Naive thymus-derived CD4-positive, alpha-beta T cell (primary cell): ENCODE data around the gene KCNH8. TPM values are rescaled to one million over a fixed set of nuclear protein-coding genes. Genes with fewer than 3 reads are reported as not detected.

Experiments
- ATAC-seq: fragments of 150-1000 bp; cut with Tn5 transposase; 2 replicates; pipeline ENCODE4 v1.10.0; 2021; ENCODE audit warnings: mild to moderate bottlenecking, moderate library complexity
- CTCF ChIA-PET: fragments of 350-600 bp; sonication (Branson Sonifier 250); formaldehyde crosslinking; loops from one replicate; lab custom pipeline; 2021; ENCODE audit warnings: antibody characterized with exemption; lab: Charles Lee
- POLR2A ChIA-PET: fragments of 350-600 bp; sonication (Branson Sonifier 250); formaldehyde crosslinking; loops from one replicate; lab custom pipeline; 2021; ENCODE audit warnings: antibody characterized with exemption, inconsistent platforms; lab: Charles Lee
- DNase-seq, 9 donors: peaks; one replicate each; pipeline versions ENCODE4 v3.0.0 to v3.0.0-alpha.2; 2020 to 2022; ENCODE audit warnings: mixed read lengths in 1 of 9
- H3K27ac ChIP-seq: one replicate; pipeline ENCODE4 v1.7.0; 2013; ENCODE audit warnings: mild to moderate bottlenecking, low read depth, low read length, moderate library complexity
- H3K27me3 ChIP-seq, 2 donors: one replicate each; pipeline ENCODE4 v1.7.0; 2013; ENCODE audit warnings: low read length in 2 of 2, mild to moderate bottlenecking in 2 of 2, moderate library complexity in 2 of 2; ENCODE audit not compliant: control insufficient read depth in 2 of 2, insufficient read depth in 2 of 2
- H3K36me3 ChIP-seq, 3 experiments: 1 replicate in 2 of 3; 2 replicates in 1 of 3; pipeline ENCODE4 v1.7.0; 2013; ENCODE audit warnings: low read length in 3 of 3, mild to moderate bottlenecking in 3 of 3, moderate library complexity in 1 of 3; ENCODE audit not compliant: insufficient read depth in 3 of 3, control insufficient read depth in 2 of 3
- H3K4me1 ChIP-seq, 2 donors: one replicate each; pipeline ENCODE4 v1.7.0; 2013; ENCODE audit warnings: low read length in 2 of 2, mild to moderate bottlenecking in 2 of 2, moderate library complexity in 1 of 2; ENCODE audit not compliant: control insufficient read depth in 2 of 2, insufficient read depth in 2 of 2
- H3K4me3 ChIP-seq: 2 replicates; pipeline ENCODE4 v1.7.0; 2013; ENCODE audit warnings: mild to moderate bottlenecking, low read length
- H3K9me3 ChIP-seq, 3 experiments: 1 replicate in 2 of 3; 2 replicates in 1 of 3; pipeline ENCODE4 v1.7.0; 2013; ENCODE audit warnings: low read length in 3 of 3; ENCODE audit not compliant: control insufficient read depth in 2 of 3
- H3K27ac Mint-ChIP-seq, 9 donors: one replicate each; pipeline ENCODE4 v1.8.0; 2020 to 2022; ENCODE audit warnings: mixed read lengths in 9 of 9, mild to moderate bottlenecking in 8 of 9, moderate library complexity in 5 of 9, inconsistent platforms in 2 of 9
- H3K27me3 Mint-ChIP-seq, 5 donors: one replicate each; pipeline ENCODE4 v1.8.0; 2021 to 2022; ENCODE audit warnings: mixed read lengths in 5 of 5, mild to moderate bottlenecking in 1 of 5
- H3K36me3 Mint-ChIP-seq, 5 donors: one replicate each; pipeline ENCODE4 v1.8.0; 2020 to 2022; ENCODE audit warnings: mixed read lengths in 5 of 5, mild to moderate bottlenecking in 3 of 5, inconsistent platforms in 1 of 5
- H3K4me1 Mint-ChIP-seq, 7 donors: one replicate each; pipeline ENCODE4 v1.8.0; 2020 to 2022; ENCODE audit warnings: mixed read lengths in 7 of 7, mild to moderate bottlenecking in 3 of 7, inconsistent platforms in 1 of 7
- H3K4me3 Mint-ChIP-seq, 10 donors: one replicate each; pipeline ENCODE4 v1.8.0; 2020 to 2022; ENCODE audit warnings: mild to moderate bottlenecking in 10 of 10, mixed read lengths in 10 of 10, moderate library complexity in 6 of 10, inconsistent platforms in 2 of 10
- H3K9me3 Mint-ChIP-seq, 11 donors: one replicate each; pipeline ENCODE4 v1.8.0; 2020 to 2022; ENCODE audit warnings: mixed read lengths in 11 of 11, mild to moderate bottlenecking in 4 of 11, inconsistent platforms in 1 of 11, moderate library complexity in 1 of 11
- intact Hi-C, 2 donors: fragments of 100-400 bp; cut with micrococcal nuclease; formaldehyde crosslinking; loops; one replicate each; pipeline ENCODE4 v1.15.1; 2023
- polyA plus RNA-seq, 2 donors: library from polyadenylated mRNA; unstranded; fragments of 300-500 nt; fragmentation: Illumina TruSeq; gene quantifications; one replicate each; pipeline ENCODE4 v1.2.3, GENCODE V29; 2021
- total RNA-seq, 6 experiments: library from RNA in 5 of 6; stranded (reverse) in 5 of 6; gene quantifications; 1 replicate in 5 of 6; 2 replicates in 1 of 6; pipeline ENCODE4 v1.2.3 and lab custom pipeline; 2021 to 2026

Gene KCNH8
- total and polyA plus RNA-seq, 7 experiments from 2014 or later = 0.16 to 0.29 (median 0.22) TPM; not detected in 4

- Mint-ChIP-seq H3K4me1 (no peaks in the 10 kb centered on the region), H3K9me3 (peaks cover 0 to 3% (median 0%) of the 10 kb centered on the region in 11 donors), H3K4me3 (no peak overlapping the region), H3K36me3 (no peaks in the 10 kb centered on the region), H3K27ac (no peak overlapping the region), H3K27me3 (no peaks in the 10 kb centered on the region)
- no peak for DNase-seq
- intact Hi-C loops = no loop called here
- Histone ChIP-seq H3K36me3 (no peaks in the 10 kb centered on the region), H3K4me1 (no peaks in the 10 kb centered on the region), H3K27me3 (no peaks in the 10 kb centered on the region), H3K27ac (no peak overlapping the region), H3K4me3 (no peak overlapping the region), H3K9me3 (no peaks in the 10 kb centered on the region)
- ChIA-PET CTCF (no interaction called here), POLR2A (no interaction called here)
- no peak for ATAC-seq
Observed at GRCh38 chr3:19334120-19334519, 185.8 kb downstream of the KCNH8 start.

- no peak overlapping the region for H3K4me3 ChIP-seq
- H3K9me3 ChIP-seq = no peaks in the 10 kb centered on the region
- Mint-ChIP-seq H3K27me3 (peaks cover 0 to 7% (median 0%) of the 10 kb centered on the region in 5 donors), H3K4me1 (no peaks in the 10 kb centered on the region), H3K4me3 (no peak overlapping the region), H3K27ac (no peak overlapping the region), H3K9me3 (peaks cover 0 to 3% (median 0%) of the 10 kb centered on the region in 11 donors), H3K36me3 (no peaks in the 10 kb centered on the region)
- CTCF ChIA-PET = no interaction called here
- no peaks in the 10 kb centered on the region for H3K27me3 ChIP-seq
- H3K4me1 ChIP-seq = no peaks in the 10 kb centered on the region
- DNase-seq = no peak
- H3K36me3 ChIP-seq = no peaks in the 10 kb centered on the region
- intact Hi-C loops = no loop called here
- ATAC-seq = no peak
- POLR2A ChIA-PET = no interaction called here
- H3K27ac ChIP-seq = no peak overlapping the region
Observed at GRCh38 chr3:19338769-19339168, 190.5 kb downstream of the KCNH8 start.

- H3K4me1 Mint-ChIP-seq = no peaks in the 10 kb centered on the region
- H3K4me3 Mint-ChIP-seq = no peak overlapping the region
- intact Hi-C loops = no loop called here
- Histone ChIP-seq H3K27me3 (no peaks in the 10 kb centered on the region), H3K27ac (no peak overlapping the region), H3K9me3 (no peaks in the 10 kb centered on the region), H3K36me3 (no peaks in the 10 kb centered on the region), H3K4me1 (no peaks in the 10 kb centered on the region), H3K4me3 (no peak overlapping the region)
- no peak for DNase-seq
- ATAC-seq = no peak
- ChIA-PET POLR2A (no interaction called here), CTCF (no interaction called here)
- peaks cover 0 to 3% (median 0%) of the 10 kb centered on the region in 11 donors for H3K9me3 Mint-ChIP-seq
- no peaks in the 10 kb centered on the region for H3K36me3 Mint-ChIP-seq
- H3K27ac Mint-ChIP-seq = no peak overlapping the region
- peaks cover 0 to 7% (median 0%) of the 10 kb centered on the region in 5 donors for H3K27me3 Mint-ChIP-seq
Observed at GRCh38 chr3:19342389-19342788, 194.1 kb downstream of the KCNH8 start.

- Histone ChIP-seq H3K27me3 (no peaks in the 10 kb centered on the region), H3K9me3 (no peaks in the 10 kb centered on the region), H3K27ac (no peak overlapping the region), H3K4me3 (no peak overlapping the region), H3K36me3 (no peaks in the 10 kb centered on the region), H3K4me1 (no peaks in the 10 kb centered on the region)
- ChIA-PET POLR2A (no interaction called here), CTCF (interaction anchor here (0.6 to 0.7 kb wide), 2 partner anchors 36 to 201 kb away, joined by 3 to 6 read pairs; no protein-coding TSS in a partner anchor)
- Mint-ChIP-seq H3K27me3 (peaks cover 0 to 10% (median 3%) of the 10 kb centered on the region in 5 donors), H3K4me1 (no peaks in the 10 kb centered on the region), H3K27ac (no peak overlapping the region), H3K4me3 (no peak overlapping the region), H3K36me3 (no peaks in the 10 kb centered on the region), H3K9me3 (peaks cover 0 to 5% (median 0%) of the 10 kb centered on the region in 11 donors)
- ATAC-seq (no peak), DNase-seq (no peak)
- intact Hi-C loops = no loop called here
Observed at GRCh38 chr3:19346759-19347158, 198.4 kb downstream of the KCNH8 start.

GRCh38 chr3:19347671-19348070 is 199.4 kb downstream of the KCNH8 start:
- intact Hi-C loops = no loop called here
- Histone ChIP-seq H3K4me1 (no peaks in the 10 kb centered on the region), H3K36me3 (no peaks in the 10 kb centered on the region), H3K27me3 (no peaks in the 10 kb centered on the region), H3K27ac (no peak overlapping the region), H3K4me3 (no peak overlapping the region), H3K9me3 (no peaks in the 10 kb centered on the region)
- peaks cover 0 to 12% (median 3%) of the 10 kb centered on the region in 5 donors for H3K27me3 Mint-ChIP-seq
- ChIA-PET CTCF (no interaction called here), POLR2A (no interaction called here)
- ATAC-seq = no peak
- no peak overlapping the region for H3K4me3 Mint-ChIP-seq
- DNase-seq = no peak
- H3K27ac Mint-ChIP-seq = no peak overlapping the region
- H3K4me1 Mint-ChIP-seq = no peaks in the 10 kb centered on the region
- H3K9me3 Mint-ChIP-seq = peaks cover 0 to 12% (median 0%) of the 10 kb centered on the region in 11 donors
- no peaks in the 10 kb centered on the region for H3K36me3 Mint-ChIP-seq

- DNase-seq = no peak
- CTCF ChIA-PET = interaction anchor here (1.0 kb wide), 1 partner anchor 22 kb away, joined by 3 read pairs; no protein-coding TSS in a partner anchor
- Mint-ChIP-seq H3K27ac (no peak overlapping the region), H3K36me3 (no peaks in the 10 kb centered on the region), H3K27me3 (peaks cover 0 to 12% (median 3%) of the 10 kb centered on the region in 5 donors), H3K4me1 (no peaks in the 10 kb centered on the region), H3K9me3 (peaks cover 0 to 21% (median 0%) of the 10 kb centered on the region in 11 donors), H3K4me3 (no peak overlapping the region)
- H3K27ac ChIP-seq = no peak overlapping the region
- H3K36me3 ChIP-seq = no peaks in the 10 kb centered on the region
- no peaks in the 10 kb centered on the region for H3K9me3 ChIP-seq
- intact Hi-C loops = no loop called here
- ATAC-seq = no peak
- POLR2A ChIA-PET = no interaction called here
- H3K4me1 ChIP-seq = no peaks in the 10 kb centered on the region
- no peak overlapping the region for H3K4me3 ChIP-seq
- H3K27me3 ChIP-seq = no peaks in the 10 kb centered on the region
Observed at GRCh38 chr3:19348500-19348899, 200.2 kb downstream of the KCNH8 start.

- POLR2A ChIA-PET = no interaction called here
- DNase-seq = peak in 3 of 9 donors; percentile 2 to 8 (median 2)
- Histone ChIP-seq H3K4me1 (no peaks in the 10 kb centered on the region), H3K9me3 (no peaks in the 10 kb centered on the region), H3K4me3 (no peak overlapping the region), H3K27ac (no peak overlapping the region), H3K36me3 (no peaks in the 10 kb centered on the region), H3K27me3 (no peaks in the 10 kb centered on the region)
- CTCF ChIA-PET = interaction anchor here (1.0 kb wide), 1 partner anchor 21 kb away, joined by 3 read pairs; no protein-coding TSS in a partner anchor
- Mint-ChIP-seq H3K27ac (no peak overlapping the region), H3K36me3 (no peaks in the 10 kb centered on the region), H3K9me3 (peaks cover 0 to 21% (median 0%) of the 10 kb centered on the region in 11 donors), H3K4me1 (no peaks in the 10 kb centered on the region), H3K27me3 (peaks cover 0 to 12% (median 3%) of the 10 kb centered on the region in 5 donors), H3K4me3 (no peak overlapping the region)
- intact Hi-C loops = loop anchor here (1.0 kb wide), 3 partner anchors 194 to 517 kb away; no protein-coding TSS in a partner anchor
- peak; percentile 65 for ATAC-seq
Observed at GRCh38 chr3:19348941-19349564, 200.7 kb downstream of the KCNH8 start.
